H1 (cell line): ENCODE results near the gene KIF1B. TPM values are rescaled to one million over a fixed set of nuclear protein-coding genes. Genes with fewer than 3 reads are reported as not detected.

Experiments
- CBX5 ChIP-seq: fragments of 300-800, 300-1000 bp; sonication (generic); IDR thresholded peaks from 2 replicates; pipeline ENCODE4 v1.7.1; 2016; ENCODE audit warnings: antibody characterized with exemption, low read length, low read depth
- MAFK ChIP-seq: IDR thresholded peaks from 2 replicates; pipeline ENCODE4 v1.6.1; 2012; ENCODE audit warnings: low read depth, mild to moderate bottlenecking, improper control_type of control experiment, low read length
- POU5F1 ChIP-seq: IDR thresholded peaks from 2 replicates; pipeline ENCODE4 v1.6.1; 2011; ENCODE audit warnings: low read depth, mild to moderate bottlenecking, low read length, moderate library complexity
- polyA plus RNA-seq, 7 experiments: library from polyadenylated mRNA; depleted of rRNA in 3 of 7; stranded (reverse) in 5 of 7; unstranded in 2 of 7; fragments of >200 nt in 5 of 7; fragments of 200-250 nt in 2 of 7; gene quantifications; 1 replicate in 5 of 7; 2 replicates in 1 of 7; 4 replicates in 1 of 7; pipeline versions ENCODE4 v1.2.1 to v1.2.3, GENCODE V29; 2011 to 2013; ENCODE audit warnings: missing spikeins in 2 of 7, mixed read lengths in 2 of 7
- total RNA-seq: library from RNA; stranded (reverse); fragmentation: NEBNext Ultra II Directional; extraction: Animal tissue kit (Norgen Biotek cat#: 25700); gene quantifications from 2 replicates; pipeline ENCODE4 v1.2.1, GENCODE V29; 2021

Gene KIF1B
- total and polyA plus RNA-seq, 2 of the 8 experiments (the other 6 are each of a cell fraction or from before 2014, with no cell fraction given): 39.1 to 74.2 TPM

DNA sequence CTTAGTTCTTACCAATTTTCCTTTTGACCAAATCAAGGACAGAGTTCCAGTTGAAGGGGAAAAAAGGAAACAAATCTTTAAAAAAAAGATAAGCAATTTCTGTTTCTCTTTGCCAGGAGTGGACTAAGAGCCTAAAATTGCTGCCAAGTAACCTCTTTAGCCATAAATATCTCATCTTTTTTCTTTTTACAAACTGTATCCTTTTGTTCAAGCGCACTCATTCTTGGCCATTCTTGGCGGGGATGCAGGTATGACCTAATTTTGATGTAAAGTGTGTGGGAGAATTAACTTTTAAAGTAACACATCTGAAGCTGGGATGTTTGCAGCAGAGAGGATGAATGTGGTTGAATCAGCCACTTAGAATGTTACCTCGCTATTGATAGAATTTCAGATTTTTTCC lies 13.4 kb upstream of the KIF1B start (continued):
- TF ChIP-seq CBX5 (no peak), POU5F1 (no peak), MAFK (no peak)
